ENCODE data around the gene HK1. TPM values are rescaled to one million over a fixed set of nuclear protein-coding genes. Genes with fewer than 3 reads are reported as not detected.

HK1 gene
- total and polyA plus RNA-seq, 2 of the 13 experiments (the other 11 are each of a cell fraction or from before 2014, with no cell fraction given) = 0.29 to 1.5 TPM

DNA sequence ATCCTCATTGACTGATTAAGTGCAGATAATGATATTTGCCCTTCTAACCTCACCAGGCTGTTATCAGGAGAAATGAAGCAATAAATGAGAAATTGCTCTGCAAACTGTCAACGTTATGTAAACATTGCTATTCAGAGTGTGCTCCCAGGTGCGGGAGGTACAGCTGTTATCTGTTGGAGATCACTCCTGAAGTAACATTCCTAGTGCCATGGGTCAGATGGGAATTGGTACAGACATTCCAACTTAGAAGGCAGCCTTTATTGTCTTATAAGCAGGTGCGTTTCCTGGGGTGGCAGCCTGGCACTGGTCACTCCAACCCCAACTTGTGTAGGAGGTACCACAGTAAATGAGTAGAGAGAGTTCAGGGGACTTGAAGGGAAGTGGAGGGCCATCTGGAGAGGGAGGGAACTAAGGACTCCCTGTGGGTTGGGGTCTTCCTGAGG is 36.8 kb downstream of the HK1 start (continued):
- peak; percentile 53; the same call in 1 of the 2 replicates for TF ChIP-seq RERE (CRISPR knock-in tag; IDR thresholded peaks at IDR 0.05; ENCODE audit: low read depth)
- TF ChIP-seq ELF3 (CRISPR knock-in tag; IDR thresholded peaks at IDR 0.05) = no peak
- TF ChIP-seq E2F2 (CRISPR knock-in tag; IDR thresholded peaks at IDR 0.05; ENCODE audit: borderline replicate concordance) = no peak
- TF ChIP-seq GATAD2A (CRISPR knock-in tag; IDR thresholded peaks at IDR 0.05) = 0 out of 2 replicates have a peak, but pooled peaks have one; percentile 10
- no peak for TF ChIP-seq FOXA1 (IDR thresholded peaks at IDR 0.05)
- TF ChIP-seq FOXA1 (CRISPR knock-in tag; IDR thresholded peaks at IDR 0.05) = peak; percentile 51
- TF ChIP-seq SMAD9 (CRISPR knock-in tag; IDR thresholded peaks at IDR 0.05) = no peak
- TF ChIP-seq SOX13 (IDR thresholded peaks at IDR 0.05) = no peak
- TF ChIP-seq SOX13 (CRISPR knock-in tag; conservative IDR thresholded peaks at IDR 0.05 in 1 of 2, IDR thresholded peaks at IDR 0.05 in 1 of 2) = 0 out of 4 replicates have a peak, but pooled peaks of 1 of the 2 experiments have one; percentile 10
- no peak for TF ChIP-seq MYNN (CRISPR knock-in tag; IDR thresholded peaks at IDR 0.05; ENCODE audit: low read depth)
- 0 out of 2 replicates have a peak, but pooled peaks have one; percentile 10 for TF ChIP-seq FOSL2 (CRISPR knock-in tag; IDR thresholded peaks at IDR 0.05)

Data from HepG2 (cell line).